ENCODE measurements around the gene CNKSR3.

DNA sequence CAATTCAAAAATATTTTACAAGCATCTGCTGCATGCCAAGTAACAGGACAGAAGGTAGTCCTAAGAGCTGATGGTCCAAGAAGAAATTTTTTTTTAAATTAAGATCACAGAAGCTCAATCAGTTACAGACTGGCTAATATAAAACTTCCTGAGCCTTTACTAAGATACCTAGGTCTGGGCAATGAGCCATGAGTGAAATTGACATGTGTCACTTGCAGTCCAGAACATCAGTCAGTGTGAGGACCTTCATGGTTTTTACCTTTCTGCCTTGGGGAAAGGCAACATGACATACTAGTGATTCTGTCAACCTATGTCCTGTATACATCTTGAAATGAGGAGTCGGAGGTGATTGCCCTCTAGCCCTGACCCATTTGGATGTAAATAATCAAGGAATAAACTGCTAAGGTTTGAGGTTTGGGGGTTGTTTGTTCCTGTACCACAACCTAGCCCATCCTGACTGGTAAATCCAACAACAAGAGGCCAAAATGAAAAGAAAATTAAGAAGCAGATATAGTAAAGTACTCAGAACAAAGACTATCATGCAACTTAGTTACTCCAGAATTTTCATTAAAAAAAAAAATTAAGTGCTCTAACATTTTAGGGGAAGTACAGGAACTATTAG is 70.0 kb downstream of the CNKSR3 start:
- TF ChIP-seq ZNF565 (CRISPR knock-in tag; conservative IDR thresholded peaks at IDR 0.05; ENCODE audit: low read depth) (no peak), RARB (CRISPR knock-in tag; IDR thresholded peaks at IDR 0.05) (no peak), PATZ1 (CRISPR knock-in tag; IDR thresholded peaks at IDR 0.05; ENCODE audit: borderline replicate concordance) (no peak), BACH2 (CRISPR knock-in tag; IDR thresholded peaks at IDR 0.05; ENCODE audit: borderline replicate concordance) (no peak), ZNF70 (CRISPR knock-in tag; IDR thresholded peaks at IDR 0.05) (no peak)

Data from SK-N-SH treated with all-trans-retinoic acid at 6 μM for 48 hours (cell line).